Measurements from ENCODE around the gene ADGRD2.

ADGRD2 gene

GRCh38 chr9:124457079-124457886, 7.0 kb downstream of the ADGRD2 start:
- no peak for DNase-seq (ENCODE audit: low read depth)

DNA sequence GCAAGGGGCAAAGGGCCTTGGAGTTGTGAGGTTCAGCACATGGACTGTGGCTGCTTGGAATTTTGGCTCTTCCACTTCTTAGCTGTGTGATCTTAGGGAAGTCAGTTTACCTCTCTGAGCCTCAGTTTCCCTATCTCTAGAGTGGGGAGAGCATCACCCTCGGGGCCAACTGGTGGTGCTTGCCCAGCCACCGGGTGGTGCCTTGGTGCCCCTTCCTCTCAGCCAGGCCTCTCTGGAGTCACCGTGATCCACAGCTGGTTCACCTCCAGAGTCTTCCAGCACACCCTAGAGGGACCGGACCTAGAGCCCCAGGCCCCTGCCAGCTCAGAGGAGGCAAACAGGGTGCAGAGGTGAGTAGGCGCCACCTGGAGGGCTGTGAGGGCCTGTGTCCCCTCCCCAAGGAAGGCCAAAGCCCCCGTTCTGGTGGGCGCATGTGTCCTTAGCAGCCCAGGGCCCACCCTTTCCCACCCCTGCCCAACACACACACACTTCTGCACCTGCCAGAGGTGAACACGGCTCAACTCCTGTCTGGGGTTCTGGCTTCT, 7.7 kb downstream of the ADGRD2 start:
- DNase-seq (ENCODE audit: low read depth), result no peak

- no peak for DNase-seq (ENCODE audit: low read depth)
Observed at GRCh38 chr9:124458441-124458840, 8.2 kb downstream of the ADGRD2 start.

- DNase-seq (ENCODE audit: low read depth), result no peak
Observed at GRCh38 chr9:124462739-124463138, 12.5 kb downstream of the ADGRD2 start.

GRCh38 chr9:124465736-124466135, 15.5 kb downstream of the ADGRD2 start:
- DNase-seq (ENCODE audit: low read depth), result no peak

DNA sequence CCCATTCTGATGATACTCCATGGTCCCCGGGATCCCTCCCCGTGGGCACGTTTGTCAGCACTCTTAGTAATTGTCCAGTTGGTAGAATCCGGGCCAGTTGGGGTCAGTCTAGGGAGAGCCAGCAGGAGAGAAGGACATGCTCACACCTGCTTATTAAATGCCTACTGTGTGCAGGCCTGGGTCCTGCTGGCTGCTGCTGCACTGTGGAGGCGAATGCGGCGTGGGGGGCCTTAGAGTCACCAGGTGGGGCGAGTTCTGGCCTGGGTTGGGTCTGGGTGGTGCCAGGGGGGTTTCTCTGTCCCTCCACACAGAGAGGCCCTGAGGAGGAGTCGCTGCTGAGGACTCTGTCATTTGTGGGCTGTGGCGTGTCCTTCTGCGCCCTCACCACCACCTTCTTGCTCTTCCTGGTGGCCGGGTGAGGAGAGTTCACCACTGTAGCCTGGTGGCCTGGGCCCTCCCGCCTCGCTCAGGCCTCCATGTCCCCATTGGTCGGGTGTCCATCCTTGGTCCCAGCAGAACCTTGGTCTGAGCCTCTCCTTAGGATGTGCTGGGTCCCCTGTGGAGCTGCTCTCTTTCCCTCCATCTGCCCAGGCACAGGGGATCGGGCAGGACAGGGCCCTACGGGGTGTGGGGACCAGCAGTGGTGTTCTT, 17.3 kb downstream of the ADGRD2 start:
- DNase-seq (ENCODE audit: low read depth), result no peak

DNA sequence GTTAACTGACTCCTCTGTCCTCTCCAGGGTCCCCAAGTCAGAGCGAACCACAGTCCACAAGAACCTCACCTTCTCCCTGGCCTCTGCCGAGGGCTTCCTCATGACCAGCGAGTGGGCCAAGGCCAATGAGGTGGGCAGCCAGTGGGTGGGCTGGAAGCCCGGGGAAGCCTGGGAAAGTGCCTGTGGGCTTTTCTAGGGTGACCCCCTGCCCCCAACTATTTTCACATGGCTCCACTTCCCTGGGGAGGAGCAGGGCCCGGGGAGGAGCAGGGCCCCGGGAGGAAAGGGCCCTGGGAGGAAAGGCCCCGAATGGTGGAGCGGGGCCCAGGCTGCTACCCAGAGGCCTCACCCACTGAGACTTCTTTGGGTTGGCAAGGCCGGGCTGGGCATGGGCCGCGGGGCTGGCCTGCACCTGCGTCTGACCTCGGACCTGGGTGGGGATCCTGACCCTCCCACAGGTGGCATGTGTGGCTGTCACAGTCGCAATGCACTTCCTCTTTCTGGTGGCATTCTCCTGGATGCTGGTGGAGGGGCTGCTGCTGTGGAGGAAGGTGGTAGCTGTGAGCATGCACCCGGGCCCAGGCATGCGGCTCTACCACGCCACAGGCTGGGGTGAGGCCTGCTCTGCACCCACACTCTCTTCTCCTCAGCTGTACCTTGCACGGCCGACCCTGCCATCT, 17.9 kb downstream of the ADGRD2 start:
- DNase-seq (ENCODE audit: low read depth), result no peak

DNA sequence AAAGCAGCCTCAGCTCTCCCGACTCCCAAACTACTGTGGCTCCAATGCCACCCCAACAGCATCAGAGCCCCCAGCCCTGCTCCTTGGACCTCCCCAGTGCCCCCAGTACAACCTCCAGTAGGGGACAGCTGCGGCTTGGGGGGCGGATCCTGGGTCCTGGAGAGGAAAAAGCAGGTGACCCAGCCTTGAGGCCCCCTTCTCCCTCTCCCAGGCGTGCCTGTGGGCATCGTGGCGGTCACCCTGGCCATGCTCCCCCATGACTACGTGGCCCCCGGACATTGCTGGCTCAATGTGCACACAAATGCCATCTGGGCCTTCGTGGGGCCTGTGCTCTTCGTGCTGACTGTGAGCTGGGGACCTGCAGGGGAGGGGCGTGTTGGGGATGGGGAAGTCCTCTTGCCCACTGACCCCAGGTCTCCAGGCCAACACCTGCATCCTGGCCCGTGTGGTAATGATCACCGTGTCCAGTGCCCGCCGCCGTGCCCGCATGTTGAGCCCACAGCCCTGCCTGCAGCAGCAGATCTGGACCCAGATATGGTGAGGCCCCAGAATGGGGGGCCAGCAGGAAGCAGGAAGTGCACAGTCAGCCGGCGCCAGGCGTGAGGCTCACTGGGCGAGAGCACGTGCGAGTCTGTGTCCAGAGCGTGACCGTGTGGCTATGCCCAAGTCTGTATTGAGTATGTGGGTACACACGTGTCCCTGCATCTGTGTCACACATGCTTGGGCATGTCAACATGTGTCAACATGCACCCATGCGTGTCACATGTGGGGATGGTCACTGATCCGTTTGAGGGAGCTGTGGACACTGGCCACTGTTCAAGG, 19.0 kb downstream of the ADGRD2 start:
- no peak for DNase-seq (ENCODE audit: low read depth)

DNA sequence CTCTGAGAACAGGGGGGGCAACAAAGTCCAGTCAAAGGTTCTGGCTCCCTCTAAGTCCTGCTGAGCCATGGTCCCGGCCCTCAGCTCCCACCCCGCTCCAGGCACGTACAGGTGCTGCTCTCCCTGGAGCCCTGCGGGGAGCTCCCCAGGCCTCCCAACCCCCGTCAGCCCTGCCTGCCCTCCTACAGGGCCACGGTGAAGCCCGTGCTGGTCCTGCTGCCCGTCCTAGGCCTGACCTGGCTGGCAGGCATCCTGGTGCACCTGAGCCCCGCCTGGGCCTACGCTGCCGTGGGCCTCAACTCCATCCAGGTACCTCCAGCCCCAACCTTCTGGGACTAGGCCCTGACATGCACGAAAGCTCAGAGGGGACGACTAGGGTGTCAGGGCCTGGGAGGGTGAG, 20.1 kb downstream of the ADGRD2 start:
- no peak for DNase-seq (ENCODE audit: low read depth)

DNA sequence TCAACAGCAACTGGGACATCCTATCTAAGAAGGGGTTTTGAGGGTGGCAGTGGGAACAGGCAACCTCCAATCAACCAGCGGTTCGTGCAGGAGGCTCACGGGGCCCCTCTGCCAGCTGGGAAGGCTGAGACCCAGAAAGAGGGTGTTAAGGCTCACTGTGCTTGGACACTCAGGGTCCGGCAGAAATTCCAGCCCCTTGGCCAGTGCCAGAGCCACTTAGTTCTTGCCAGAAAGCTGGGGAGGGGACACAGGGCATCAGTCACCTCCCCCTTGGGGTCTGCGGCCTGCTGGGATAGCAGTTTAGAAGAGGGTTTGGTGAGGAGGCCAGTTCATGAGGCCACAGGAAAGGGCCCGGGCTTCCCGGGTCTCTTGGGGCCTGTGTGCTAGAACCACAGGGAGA, 20.5 kb downstream of the ADGRD2 start:
- no peak for DNase-seq (ENCODE audit: low read depth)

DNA sequence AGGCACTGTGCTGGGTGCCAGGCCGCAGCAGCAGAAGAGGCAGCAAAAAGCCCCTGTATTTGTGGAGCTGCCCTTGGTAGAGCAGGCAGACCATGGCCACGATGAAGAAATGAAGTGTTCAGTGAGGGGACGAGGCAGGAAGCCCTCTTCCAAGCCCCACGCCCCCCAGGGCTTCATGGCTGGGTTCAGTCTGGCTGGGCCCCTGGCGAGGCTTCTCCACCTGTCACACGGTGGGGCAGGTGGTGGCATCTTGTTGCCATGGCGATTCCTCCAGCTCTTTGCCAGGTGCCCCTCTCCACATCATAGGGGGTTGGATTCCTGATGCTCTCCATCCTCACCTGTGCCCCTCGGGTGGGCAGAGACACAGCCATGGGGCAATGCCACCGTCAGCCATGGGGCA, 21.5 kb downstream of the ADGRD2 start:
- DNase-seq (ENCODE audit: low read depth), result no peak

DNA sequence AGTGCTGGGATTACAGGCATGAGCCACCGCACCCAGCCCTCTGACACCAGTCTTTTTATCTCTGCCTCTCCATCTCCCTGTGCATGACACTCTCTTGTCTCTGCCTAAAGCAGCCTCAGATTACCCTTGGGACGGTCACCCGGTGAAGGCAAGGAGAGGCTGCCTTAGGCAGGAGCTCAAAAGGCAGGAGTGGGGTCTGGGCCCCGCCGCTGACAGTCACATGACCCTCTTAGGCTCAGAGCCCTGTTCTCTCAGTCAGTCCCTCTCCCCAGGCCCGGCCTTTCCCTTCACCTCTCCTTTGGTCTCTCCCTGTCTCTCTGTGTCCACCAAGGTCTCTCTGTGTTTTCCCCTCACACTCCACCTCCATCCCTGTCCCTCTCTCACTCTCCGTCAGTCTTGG, 22.5 kb downstream of the ADGRD2 start:
- no peak for DNase-seq (ENCODE audit: low read depth)

DNA sequence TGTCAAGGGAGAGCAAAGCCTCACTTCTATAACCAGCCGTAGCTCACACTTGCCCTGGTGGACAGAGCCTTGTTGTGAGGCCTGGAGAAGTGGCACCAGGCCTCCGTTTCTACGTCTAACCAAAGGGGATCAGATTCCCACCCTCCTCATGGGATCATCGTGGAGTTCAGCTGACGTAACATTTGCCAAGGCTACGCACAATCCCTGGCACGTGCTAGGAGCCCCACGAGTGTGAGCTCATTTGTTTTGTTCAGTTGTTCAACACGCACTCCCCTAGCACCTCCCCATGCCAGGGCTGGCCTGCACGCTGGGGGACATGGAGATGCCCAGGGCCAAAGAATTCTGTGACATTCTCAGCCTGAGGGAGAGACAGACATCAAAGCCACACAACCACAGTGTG, 23.1 kb downstream of the ADGRD2 start:
- no peak for DNase-seq (ENCODE audit: low read depth)

GRCh38 chr9:124474151-124474550, 23.9 kb downstream of the ADGRD2 start:
- no peak for DNase-seq (ENCODE audit: low read depth)

DNA sequence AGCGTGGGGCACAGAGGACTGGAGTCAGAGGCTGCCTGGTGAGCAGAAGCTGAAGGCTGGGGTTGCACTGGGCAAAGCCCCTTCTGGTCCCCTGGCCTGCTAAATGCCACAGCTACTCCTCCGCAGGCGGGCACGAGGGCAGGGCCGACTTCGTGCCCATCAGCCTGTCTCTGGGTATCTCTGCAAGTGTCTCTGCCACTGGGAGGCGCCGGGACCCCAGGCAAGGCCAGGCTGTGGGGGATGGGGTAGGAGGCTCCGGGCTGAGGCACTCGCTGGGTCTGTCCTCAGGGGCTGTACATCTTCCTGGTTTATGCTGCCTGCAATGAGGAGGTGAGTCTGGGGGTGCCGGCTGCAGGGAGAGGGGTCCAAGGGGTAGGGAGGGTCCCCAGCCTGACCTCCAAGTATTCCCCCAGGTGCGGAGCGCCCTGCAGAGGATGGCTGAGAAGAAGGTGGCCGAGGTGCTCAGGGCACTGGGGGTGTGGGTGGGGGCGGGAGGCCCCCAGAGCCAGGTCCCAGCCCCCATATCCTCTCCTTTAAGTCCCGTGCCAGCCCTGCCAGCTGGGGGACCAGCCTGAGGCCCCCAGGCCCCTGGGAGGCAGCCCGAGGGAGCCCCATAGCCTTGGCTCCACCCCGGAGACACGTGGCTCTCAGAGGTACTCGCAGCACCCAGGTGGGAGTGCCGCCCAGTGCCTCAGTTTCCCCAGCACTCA, 25.1 kb downstream of the ADGRD2 start:
- DNase-seq (ENCODE audit: low read depth), result no peak

DNA sequence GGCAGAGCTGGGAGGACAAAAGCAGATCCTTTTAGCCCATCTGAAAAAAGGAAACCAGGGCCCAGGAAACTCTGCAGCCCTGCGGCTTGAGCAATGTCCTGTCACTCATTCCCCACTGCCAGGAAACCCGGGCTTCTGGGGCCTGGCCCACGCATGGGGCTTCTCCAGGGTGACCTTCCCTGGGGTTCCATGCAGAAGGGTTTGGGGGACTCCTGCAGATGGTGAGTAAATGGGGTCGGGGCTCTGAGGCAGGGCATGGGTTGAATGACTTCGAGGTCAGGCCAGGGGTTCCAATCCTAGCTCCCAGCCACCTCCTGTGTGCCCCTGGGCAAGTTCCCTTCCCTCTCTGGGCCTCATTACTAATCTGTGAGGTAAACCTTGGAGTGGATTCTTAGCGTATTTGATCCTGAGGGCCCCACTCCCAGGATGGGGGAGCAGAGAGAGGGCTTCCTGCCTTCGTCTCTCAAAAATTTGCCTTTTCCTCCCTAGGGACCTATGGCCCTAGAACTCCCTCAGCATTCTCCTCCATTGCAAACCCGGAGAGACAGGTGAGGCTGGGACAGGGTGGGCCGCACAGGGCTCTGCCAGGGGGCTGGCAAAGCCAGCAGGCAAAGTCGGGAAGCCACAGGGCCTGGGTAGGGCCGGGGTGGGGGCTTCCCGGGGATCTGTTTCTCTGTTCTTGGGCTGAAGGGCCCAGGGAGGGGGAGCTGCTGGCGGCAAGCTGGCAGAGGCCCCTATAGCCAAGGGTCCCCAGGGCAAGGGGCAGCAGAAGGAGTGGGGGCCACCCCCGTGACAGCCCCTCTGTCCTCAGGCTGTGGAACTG, 25.8 kb downstream of the ADGRD2 start:
- DNase-seq (ENCODE audit: low read depth), result no peak

DNA sequence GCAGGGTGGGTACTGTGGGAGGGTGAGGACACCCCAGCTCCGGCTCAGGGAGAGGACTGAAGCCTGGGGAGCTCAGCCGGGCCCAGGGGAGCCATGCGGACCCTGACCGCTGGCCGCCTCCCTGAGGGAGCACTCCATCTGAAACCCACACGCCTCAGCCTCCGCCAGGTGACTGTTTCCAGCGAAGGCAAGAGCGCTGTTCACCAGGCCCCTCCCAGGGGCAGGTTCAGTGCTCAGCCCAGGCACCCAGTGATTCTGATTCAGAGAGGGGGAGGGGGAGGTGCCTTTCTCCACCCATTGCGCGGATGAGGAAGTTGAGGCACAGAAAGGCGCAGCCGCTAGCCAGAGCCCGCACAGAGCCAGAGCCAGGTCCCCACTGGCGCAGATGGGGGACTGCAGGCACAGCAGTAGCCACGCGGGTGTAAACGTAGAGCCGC, 27.0 kb downstream of the ADGRD2 start:
- DNase-seq (ENCODE audit: low read depth), result no peak

DNA sequence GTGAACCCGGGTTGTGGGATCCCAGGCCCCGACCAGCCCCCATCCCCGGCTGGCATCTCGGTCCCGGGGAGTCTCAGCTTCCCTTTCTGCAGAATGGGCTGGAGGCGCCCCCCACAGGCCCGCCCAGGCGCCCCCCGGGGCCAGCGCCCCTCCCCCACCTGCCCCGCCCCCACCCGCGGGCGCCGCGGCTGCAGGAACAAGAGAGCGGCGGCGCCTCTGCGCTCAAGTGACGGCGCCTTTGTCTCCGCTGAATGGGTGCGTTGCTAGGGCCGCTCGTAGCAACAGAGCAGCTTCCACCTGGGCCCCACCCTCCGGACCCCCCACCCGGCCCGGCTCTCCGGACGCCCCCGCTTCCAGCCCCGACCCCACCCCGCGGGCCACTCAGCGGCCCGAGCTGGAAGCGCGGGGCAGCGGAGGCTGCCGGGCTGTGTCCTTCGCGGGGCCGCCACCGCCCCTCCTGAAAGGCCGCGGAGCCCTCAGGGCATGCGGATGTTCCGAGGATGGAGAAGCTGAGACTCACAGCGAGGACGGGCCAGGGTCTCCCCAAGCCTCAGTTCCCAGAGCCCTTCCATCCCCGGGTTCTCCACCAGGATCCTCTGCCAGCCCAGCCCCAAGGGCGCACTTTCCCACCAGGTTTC, 27.5 kb downstream of the ADGRD2 start:
- no peak for DNase-seq (ENCODE audit: low read depth)

GRCh38 chr9:124478354-124478753, 28.1 kb downstream of the ADGRD2 start:
- no peak for DNase-seq (ENCODE audit: low read depth)

- DNase-seq (ENCODE audit: low read depth), result no peak
Observed at GRCh38 chr9:124479371-124479770, 29.1 kb downstream of the ADGRD2 start.
